Measurements from ENCODE around the gene ARHGEF12. TPM values are rescaled to one million over a fixed set of nuclear protein-coding genes. Genes with fewer than 3 reads are reported as not detected.
A peak's percentile ranks its signal among the peaks of the same experiment; 100 is the strongest.

Gene ARHGEF12
- total and polyA plus RNA-seq, 10 of the 15 experiments (the other 5 are each of a cell fraction or from before 2014, with no cell fraction given) = 2.7 to 40.8 (median 20.9) TPM

- TF ChIP-seq, protein P1, sequence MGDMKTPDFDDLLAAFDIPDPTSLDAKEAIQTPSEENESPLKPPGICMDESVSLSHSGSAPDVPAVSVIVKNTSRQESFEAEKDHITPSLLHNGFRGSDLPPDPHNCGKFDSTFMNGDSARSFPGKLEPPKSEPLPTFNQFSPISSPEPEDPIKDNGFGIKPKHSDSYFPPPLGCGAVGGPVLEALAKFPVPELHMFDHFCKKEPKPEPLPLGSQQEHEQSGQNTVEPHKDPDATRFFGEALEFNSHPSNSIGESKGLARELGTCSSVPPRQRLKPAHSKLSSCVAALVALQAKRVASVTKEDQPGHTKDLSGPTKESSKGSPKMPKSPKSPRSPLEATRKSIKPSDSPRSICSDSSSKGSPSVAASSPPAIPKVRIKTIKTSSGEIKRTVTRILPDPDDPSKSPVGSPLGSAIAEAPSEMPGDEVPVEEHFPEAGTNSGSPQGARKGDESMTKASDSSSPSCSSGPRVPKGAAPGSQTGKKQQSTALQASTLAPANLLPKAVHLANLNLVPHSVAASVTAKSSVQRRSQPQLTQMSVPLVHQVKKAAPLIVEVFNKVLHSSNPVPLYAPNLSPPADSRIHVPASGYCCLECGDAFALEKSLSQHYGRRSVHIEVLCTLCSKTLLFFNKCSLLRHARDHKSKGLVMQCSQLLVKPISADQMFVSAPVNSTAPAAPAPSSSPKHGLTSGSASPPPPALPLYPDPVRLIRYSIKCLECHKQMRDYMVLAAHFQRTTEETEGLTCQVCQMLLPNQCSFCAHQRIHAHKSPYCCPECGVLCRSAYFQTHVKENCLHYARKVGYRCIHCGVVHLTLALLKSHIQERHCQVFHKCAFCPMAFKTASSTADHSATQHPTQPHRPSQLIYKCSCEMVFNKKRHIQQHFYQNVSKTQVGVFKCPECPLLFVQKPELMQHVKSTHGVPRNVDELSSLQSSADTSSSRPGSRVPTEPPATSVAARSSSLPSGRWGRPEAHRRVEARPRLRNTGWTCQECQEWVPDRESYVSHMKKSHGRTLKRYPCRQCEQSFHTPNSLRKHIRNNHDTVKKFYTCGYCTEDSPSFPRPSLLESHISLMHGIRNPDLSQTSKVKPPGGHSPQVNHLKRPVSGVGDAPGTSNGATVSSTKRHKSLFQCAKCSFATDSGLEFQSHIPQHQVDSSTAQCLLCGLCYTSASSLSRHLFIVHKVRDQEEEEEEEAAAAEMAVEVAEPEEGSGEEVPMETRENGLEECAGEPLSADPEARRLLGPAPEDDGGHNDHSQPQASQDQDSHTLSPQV (IDR thresholded peaks at IDR 0.05) = 0 out of 2 replicates have a peak, but pooled peaks have one; percentile 4
- TF ChIP-seq NFXL1 (IDR thresholded peaks at IDR 0.05; ENCODE audit: borderline replicate concordance) (no peak), SIX5 (IDR thresholded peaks at IDR 0.05; ENCODE audit: low read depth, low read length, severe bottlenecking) (no peak), RBBP5 (conservative IDR thresholded peaks at IDR 0.05) (no peak), NR2F1 (conservative IDR thresholded peaks at IDR 0.05) (no peak), STAT3 (IDR thresholded peaks at IDR 0.05; ENCODE audit: low read depth, low read length) (0 out of 2 replicates have a peak, but pooled peaks have one; percentile 79), PAX5 (IDR thresholded peaks at IDR 0.05; ENCODE audit: borderline replicate concordance, low read depth, low read length) (peak; percentile 36; the same call in 1 of the 2 replicates), USF2 (IDR thresholded peaks at IDR 0.05; ENCODE audit: borderline replicate concordance, low read depth, low read length) (no peak), GATAD2B (conservative IDR thresholded peaks at IDR 0.05; ENCODE audit: low read depth) (peak; percentile 19; the same call in 1 of the 2 replicates), ZNF384 (IDR thresholded peaks at IDR 0.05; ENCODE audit: borderline replicate concordance, low read depth, low read length) (no peak), FOS (IDR thresholded peaks at IDR 0.05; ENCODE audit: borderline replicate concordance, extremely low read depth, insufficient read length) (no peak), ZNF622 (IDR thresholded peaks at IDR 0.05) (no peak), RB1 (IDR thresholded peaks at IDR 0.05; ENCODE audit: borderline replicate concordance) (no peak), EP300 (IDR thresholded peaks at IDR 0.05; ENCODE audit: borderline replicate concordance in 1 of 2, control insufficient read depth in 1 of 2, low read depth in 2 of 2, low read length in 2 of 2) (peak in 1 of 2 experiments; percentile 34; a peak in 2 of 4 replicates), POLR2AphosphoS5 (IDR thresholded peaks at IDR 0.05; ENCODE audit: low read length) (no peak), MTA3 (IDR thresholded peaks at IDR 0.05; ENCODE audit: borderline replicate concordance, low read length) (no peak), SMAD1 (IDR thresholded peaks at IDR 0.05; ENCODE audit: low read depth, partially characterized antibody) (no peak), GABPA (IDR thresholded peaks at IDR 0.05; ENCODE audit: low read depth) (no peak), ZNF24 (IDR thresholded peaks at IDR 0.05) (peak; percentile 65; the same call in 1 of the 2 replicates), SMC3 (IDR thresholded peaks at IDR 0.05; ENCODE audit: borderline replicate concordance, low read length) (no peak), IKZF1 (conservative IDR thresholded peaks at IDR 0.05) (peak; percentile 89)
- TF ChIP-seq, protein P2, sequence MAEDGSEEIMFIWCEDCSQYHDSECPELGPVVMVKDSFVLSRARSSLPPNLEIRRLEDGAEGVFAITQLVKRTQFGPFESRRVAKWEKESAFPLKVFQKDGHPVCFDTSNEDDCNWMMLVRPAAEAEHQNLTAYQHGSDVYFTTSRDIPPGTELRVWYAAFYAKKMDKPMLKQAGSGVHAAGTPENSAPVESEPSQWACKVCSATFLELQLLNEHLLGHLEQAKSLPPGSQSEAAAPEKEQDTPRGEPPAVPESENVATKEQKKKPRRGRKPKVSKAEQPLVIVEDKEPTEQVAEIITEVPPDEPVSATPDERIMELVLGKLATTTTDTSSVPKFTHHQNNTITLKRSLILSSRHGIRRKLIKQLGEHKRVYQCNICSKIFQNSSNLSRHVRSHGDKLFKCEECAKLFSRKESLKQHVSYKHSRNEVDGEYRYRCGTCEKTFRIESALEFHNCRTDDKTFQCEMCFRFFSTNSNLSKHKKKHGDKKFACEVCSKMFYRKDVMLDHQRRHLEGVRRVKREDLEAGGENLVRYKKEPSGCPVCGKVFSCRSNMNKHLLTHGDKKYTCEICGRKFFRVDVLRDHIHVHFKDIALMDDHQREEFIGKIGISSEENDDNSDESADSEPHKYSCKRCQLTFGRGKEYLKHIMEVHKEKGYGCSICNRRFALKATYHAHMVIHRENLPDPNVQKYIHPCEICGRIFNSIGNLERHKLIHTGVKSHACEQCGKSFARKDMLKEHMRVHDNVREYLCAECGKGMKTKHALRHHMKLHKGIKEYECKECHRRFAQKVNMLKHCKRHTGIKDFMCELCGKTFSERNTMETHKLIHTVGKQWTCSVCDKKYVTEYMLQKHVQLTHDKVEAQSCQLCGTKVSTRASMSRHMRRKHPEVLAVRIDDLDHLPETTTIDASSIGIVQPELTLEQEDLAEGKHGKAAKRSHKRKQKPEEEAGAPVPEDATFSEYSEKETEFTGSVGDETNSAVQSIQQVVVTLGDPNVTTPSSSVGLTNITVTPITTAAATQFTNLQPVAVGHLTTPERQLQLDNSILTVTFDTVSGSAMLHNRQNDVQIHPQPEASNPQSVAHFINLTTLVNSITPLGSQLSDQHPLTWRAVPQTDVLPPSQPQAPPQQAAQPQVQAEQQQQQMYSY (CRISPR knock-in tag; IDR thresholded peaks at IDR 0.05) = no peak
Observed at GRCh38 chr11:120400564-120401364, 64.6 kb downstream of the ARHGEF12 start (continued).
